Upper lobe of left lung (tissue), 6 donors: ENCODE results near the gene ATG7. TPM values are rescaled to one million over a fixed set of nuclear protein-coding genes. Genes with fewer than 3 reads are reported as not detected.
"Not testable (repeated sequence)": the region's sequence is repeated elsewhere in the genome, so short reads cannot be mapped to it uniquely, and the experiment has no call there.

Experiments used
- ATAC-seq, 2 donors: fragments of 200-7000 bp; cut with Tn5 transposase; one replicate each; pipeline ENCODE4 v1.9.1; 2022; ENCODE audit warnings: mild to moderate bottlenecking in 2 of 2, moderate library complexity in 2 of 2; ENCODE audit not compliant: low FRiP score in 2 of 2
- DNase-seq, 2 donors: peaks; one replicate each; pipeline ENCODE4 v3.0.0-alpha.2; 2019 to 2020
- H3K27ac ChIP-seq, 4 donors: fragments of 200-600 bp; sonication (generic); one replicate each; pipeline ENCODE4 v1.5.1; 2016 to 2019
- H3K27me3 ChIP-seq, 4 donors: fragments of 200-600 bp; sonication (generic); one replicate each; pipeline ENCODE4 v1.5.1; 2017 to 2019
- H3K36me3 ChIP-seq, 4 donors: fragments of 200-600 bp; sonication (generic); one replicate each; pipeline ENCODE4 v1.5.1; 2016 to 2019
- H3K4me1 ChIP-seq, 4 donors: fragments of 200-600 bp; sonication (generic); one replicate each; pipeline ENCODE4 v1.5.1; 2018 to 2019
- H3K4me3 ChIP-seq, 4 donors: fragments of 200-600 bp; sonication (generic); one replicate each; pipeline ENCODE4 v1.5.1; 2017 to 2019; ENCODE audit warnings: mild to moderate bottlenecking in 2 of 4, moderate library complexity in 1 of 4
- H3K9me3 ChIP-seq, 4 donors: fragments of 200-600 bp; sonication (generic); one replicate each; pipeline ENCODE4 v1.5.1; 2018 to 2019
- EP300 ChIP-seq, 4 donors: sonication (generic); formaldehyde crosslinking; IDR thresholded peaks; one replicate each; pipeline ENCODE4 v1.5.1; 2017; ENCODE audit warnings: antibody characterized with exemption in 4 of 4, control low read depth in 2 of 4
- POLR2A ChIP-seq, 4 donors: fragments of 450-650 bp; IDR thresholded peaks; one replicate each; pipeline ENCODE4 v1.5.1; 2016 to 2017; ENCODE audit warnings: antibody characterized with exemption in 4 of 4, mild to moderate bottlenecking in 2 of 4
- POLR2AphosphoS5 ChIP-seq, 2 donors: sonication (generic); formaldehyde crosslinking; IDR thresholded peaks; one replicate each; pipeline ENCODE4 v1.5.1; 2017; ENCODE audit warnings: antibody characterized with exemption in 2 of 2
- WGBS, 2 donors: methylation state at CpG; one replicate each; pipeline ENCODE4 v1.1.5; 2017 to 2018; 5-methylcytosine and 5-hydroxymethylcytosine counted together
- total RNA-seq, 6 donors: library from RNA; depleted of rRNA in 4 of 6; stranded (reverse); fragments of >200 nt in 4 of 6; gene quantifications; one replicate each; pipeline versions ENCODE4 v1.1.0 to v1.2.1, GENCODE V29; 2016 to 2021
- TF ChIP-seq, protein P1 (sequence below), 6 experiments: fragments of 450-650 bp in 4 of 6; fragments of 200-600 bp in 2 of 6; sonication (generic) in 2 of 6; IDR thresholded peaks; one replicate each; pipeline ENCODE4 v1.5.1; 2016 to 2019; ENCODE audit warnings: antibody characterized with exemption in 6 of 6
- donor health status: DM: no; HTN: no; CAD: no; lungs with moderate emphysema.
- donor health status: DM: no; HTN: yes; CAD: no; lungs with severe emphysema.

Gene ATG7
- total RNA-seq, 6 donors from 2014 or later, result 52.4 to 195 (median 74.1) TPM

DNA sequence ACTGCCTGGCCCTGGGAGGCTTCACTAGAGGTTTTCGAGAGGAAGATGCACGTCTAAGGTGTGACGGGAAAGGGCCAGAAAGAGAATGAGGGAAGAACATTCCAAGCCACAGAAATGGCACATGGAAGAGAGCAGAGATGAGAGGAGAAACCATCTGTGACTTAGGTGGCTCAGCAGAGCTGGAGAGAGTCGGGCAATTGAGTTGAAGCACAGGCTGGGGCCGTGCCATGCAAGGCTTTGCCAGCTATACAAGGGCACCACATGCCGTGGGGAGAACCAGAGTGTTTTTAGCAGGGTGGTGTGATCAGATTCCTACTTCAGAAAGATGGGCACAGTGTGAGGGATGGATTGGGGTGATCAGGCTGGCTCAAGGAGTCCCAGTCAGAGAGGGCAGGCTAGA is 245.4 kb downstream of the ATG7 start:
- TF ChIP-seq EP300 (IDR thresholded peaks at IDR 0.05), result no peak
- no peak for TF ChIP-seq POLR2A (IDR thresholded peaks at IDR 0.05)
- no peak for TF ChIP-seq POLR2AphosphoS5 (IDR thresholded peaks at IDR 0.05)
- TF ChIP-seq, protein P1, sequence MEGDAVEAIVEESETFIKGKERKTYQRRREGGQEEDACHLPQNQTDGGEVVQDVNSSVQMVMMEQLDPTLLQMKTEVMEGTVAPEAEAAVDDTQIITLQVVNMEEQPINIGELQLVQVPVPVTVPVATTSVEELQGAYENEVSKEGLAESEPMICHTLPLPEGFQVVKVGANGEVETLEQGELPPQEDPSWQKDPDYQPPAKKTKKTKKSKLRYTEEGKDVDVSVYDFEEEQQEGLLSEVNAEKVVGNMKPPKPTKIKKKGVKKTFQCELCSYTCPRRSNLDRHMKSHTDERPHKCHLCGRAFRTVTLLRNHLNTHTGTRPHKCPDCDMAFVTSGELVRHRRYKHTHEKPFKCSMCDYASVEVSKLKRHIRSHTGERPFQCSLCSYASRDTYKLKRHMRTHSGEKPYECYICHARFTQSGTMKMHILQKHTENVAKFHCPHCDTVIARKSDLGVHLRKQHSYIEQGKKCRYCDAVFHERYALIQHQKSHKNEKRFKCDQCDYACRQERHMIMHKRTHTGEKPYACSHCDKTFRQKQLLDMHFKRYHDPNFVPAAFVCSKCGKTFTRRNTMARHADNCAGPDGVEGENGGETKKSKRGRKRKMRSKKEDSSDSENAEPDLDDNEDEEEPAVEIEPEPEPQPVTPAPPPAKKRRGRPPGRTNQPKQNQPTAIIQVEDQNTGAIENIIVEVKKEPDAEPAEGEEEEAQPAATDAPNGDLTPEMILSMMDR (IDR thresholded peaks at IDR 0.05), result no peak
- Histone ChIP-seq H3K36me3 (no peaks in the 10 kb centered on the region), H3K27ac (no peak overlapping the region), H3K27me3 (no peaks in the 10 kb centered on the region), H3K9me3 (no peaks in the 10 kb centered on the region), H3K4me1 (peaks cover 11 to 22% (median 18%) of the 10 kb centered on the region in 4 donors), H3K4me3 (no peak overlapping the region)
- DNase-seq (no peak), ATAC-seq (peak in 1 of 2 donors; percentile 44)
- 97 to 98% methylated on average over 6 of the region's 6 CpGs for WGBS, 2 donors

DNA sequence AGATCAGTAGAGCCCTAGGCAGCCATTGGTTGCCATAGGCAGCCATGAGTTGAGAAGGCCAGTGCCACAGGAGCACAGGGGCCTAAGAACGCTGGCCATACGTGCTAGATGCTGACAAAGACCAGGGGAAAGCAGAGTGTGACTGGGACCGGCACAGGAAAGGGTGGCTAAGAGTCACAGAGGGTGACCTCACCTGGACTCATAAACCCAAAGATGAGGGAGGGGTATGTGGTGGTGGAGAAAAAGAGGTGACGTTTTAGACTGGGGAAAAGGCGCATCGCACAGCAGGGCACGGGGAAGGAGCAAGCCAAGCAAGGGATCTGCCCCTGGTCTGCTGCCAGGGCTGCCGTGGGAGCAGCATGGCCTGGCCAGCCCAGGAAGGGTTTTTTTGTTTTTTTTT is 249.0 kb downstream of the ATG7 start:
- Histone ChIP-seq H3K4me1 (peaks cover 0 to 3% (median 0%) of the 10 kb centered on the region in 4 donors), H3K27ac (no peak overlapping the region), H3K27me3 (no peaks in the 10 kb centered on the region), H3K9me3 (no peaks in the 10 kb centered on the region), H3K4me3 (no peak overlapping the region), H3K36me3 (no peaks in the 10 kb centered on the region)
- ATAC-seq, result no peak
- WGBS, 2 donors, result 95% methylated on average over 8 of the region's 8 CpGs
- DNase-seq, result no peak
- no peak for TF ChIP-seq EP300 (IDR thresholded peaks at IDR 0.05)
- TF ChIP-seq, protein P1 (IDR thresholded peaks at IDR 0.05), result no peak
- no peak for TF ChIP-seq POLR2AphosphoS5 (IDR thresholded peaks at IDR 0.05)
- TF ChIP-seq POLR2A (IDR thresholded peaks at IDR 0.05), result no peak

DNA sequence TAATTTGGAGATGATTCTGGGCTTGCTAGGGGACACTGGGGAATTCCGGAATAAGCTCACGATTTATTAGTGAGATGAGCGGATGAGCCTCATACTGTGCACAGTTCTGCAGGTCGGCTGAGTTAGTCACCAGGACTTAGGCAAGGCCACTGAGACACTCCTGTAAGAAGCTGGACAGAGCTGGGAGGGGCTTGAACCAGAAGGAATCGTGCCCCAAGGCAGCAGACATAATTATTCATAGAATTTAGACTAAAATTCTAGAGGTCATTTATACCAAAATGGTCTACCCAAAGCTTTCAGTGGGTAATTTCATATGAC is 250.2 kb downstream of the ATG7 start:
- no peak for ATAC-seq
- 93 to 95% methylated on average over 5 of the region's 5 CpGs for WGBS, 2 donors
- Histone ChIP-seq H3K9me3 (no peaks in the 10 kb centered on the region), H3K4me1 (peaks cover 0 to 3% (median 0%) of the 10 kb centered on the region in 4 donors), H3K4me3 (no peak overlapping the region), H3K27ac (no peak overlapping the region), H3K27me3 (no peaks in the 10 kb centered on the region), H3K36me3 (no peaks in the 10 kb centered on the region)
- TF ChIP-seq EP300 (IDR thresholded peaks at IDR 0.05), result no peak
- no peak for TF ChIP-seq POLR2A (IDR thresholded peaks at IDR 0.05)
- TF ChIP-seq, protein P1 (IDR thresholded peaks at IDR 0.05), result no peak
- TF ChIP-seq POLR2AphosphoS5 (IDR thresholded peaks at IDR 0.05), result no peak
- no peak for DNase-seq

- ATAC-seq (no peak), DNase-seq (no peak)
- peaks cover 0 to 3% (median 0%) of the 10 kb centered on the region in 4 donors for H3K4me1 ChIP-seq
- no peak overlapping the region for H3K4me3 ChIP-seq
- 74 to 76% methylated on average over 8 of the region's 8 CpGs for WGBS, 2 donors
- no peaks in the 10 kb centered on the region for H3K9me3 ChIP-seq
- no peaks in the 10 kb centered on the region for H3K36me3 ChIP-seq
- no peak overlapping the region for H3K27ac ChIP-seq
- no peaks in the 10 kb centered on the region for H3K27me3 ChIP-seq
- TF ChIP-seq POLR2A (IDR thresholded peaks at IDR 0.05), result no peak
- TF ChIP-seq EP300 (IDR thresholded peaks at IDR 0.05), result no peak
- no peak for TF ChIP-seq POLR2AphosphoS5 (IDR thresholded peaks at IDR 0.05)
- TF ChIP-seq, protein P1 (IDR thresholded peaks at IDR 0.05), result no peak
Observed at GRCh38 chr3:11522953-11523571, 250.9 kb downstream of the ATG7 start.

GRCh38 chr3:11523572-11524101 is 251.4 kb downstream of the ATG7 start:
- WGBS, 2 donors, result 66 to 76% methylated on average over 7 of the region's 7 CpGs
- no peak overlapping the region for H3K27ac ChIP-seq
- ATAC-seq, result no peak
- no peaks in the 10 kb centered on the region for H3K9me3 ChIP-seq
- H3K36me3 ChIP-seq, result no peaks in the 10 kb centered on the region
- no peaks in the 10 kb centered on the region for H3K27me3 ChIP-seq
- no peak for DNase-seq
- peaks cover 0 to 3% (median 0%) of the 10 kb centered on the region in 4 donors for H3K4me1 ChIP-seq
- no peak overlapping the region for H3K4me3 ChIP-seq
- TF ChIP-seq POLR2A (IDR thresholded peaks at IDR 0.05) (no peak), POLR2AphosphoS5 (IDR thresholded peaks at IDR 0.05) (no peak), EP300 (IDR thresholded peaks at IDR 0.05) (no peak)
- TF ChIP-seq, protein P1 (IDR thresholded peaks at IDR 0.05), result no peak

DNA sequence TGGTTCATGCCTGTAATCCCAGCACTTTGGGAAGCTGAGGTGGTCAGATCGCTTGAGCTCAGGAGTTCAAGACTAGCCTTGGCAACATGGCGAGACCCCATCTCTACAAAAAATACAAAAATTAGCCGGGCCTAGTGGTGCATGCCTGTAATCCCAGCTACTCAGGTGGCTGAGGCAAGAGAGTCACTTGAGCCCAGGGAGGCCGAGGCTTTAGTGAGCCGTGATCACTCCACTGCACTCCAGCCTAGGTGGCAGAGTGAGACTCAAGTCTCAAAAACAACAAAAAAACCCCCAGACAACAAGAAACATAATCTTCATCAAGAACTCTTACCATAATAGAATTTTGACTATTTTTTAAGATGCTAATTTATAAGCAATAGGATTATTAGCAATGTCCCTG is 253.9 kb downstream of the ATG7 start:
- not testable (repeated sequence) for DNase-seq, H3K27ac ChIP-seq, H3K4me3 ChIP-seq, H3K36me3 ChIP-seq, H3K27me3 ChIP-seq, H3K9me3 ChIP-seq, H3K4me1 ChIP-seq, ATAC-seq
- 97 to 98% methylated on average over 5 of the region's 5 CpGs for WGBS, 2 donors
